ENCODE measurements around the gene LRRC4C.

The LRRC4C gene

DNA sequence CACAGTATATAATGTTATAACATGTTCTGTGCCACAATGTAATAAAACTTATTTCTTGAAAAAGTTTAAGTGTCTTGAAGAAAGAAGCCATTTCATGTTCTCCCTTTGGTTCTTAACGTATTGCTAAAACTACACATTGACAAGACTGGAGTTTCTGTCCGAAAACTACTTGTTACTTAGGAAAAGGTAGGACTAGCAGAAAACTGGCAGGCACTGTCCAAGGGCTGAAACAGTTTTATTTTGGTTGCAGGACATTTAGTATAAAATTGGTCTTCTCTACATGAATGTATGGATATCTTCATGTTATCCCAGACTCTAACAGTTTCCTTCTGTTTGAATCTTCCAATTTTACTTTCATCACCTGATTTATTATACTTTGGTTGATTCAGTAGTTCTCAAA lies 1027.1 kb downstream of the LRRC4C start:
- TF ChIP-seq CTCF (IDR thresholded peaks at IDR 0.05; ENCODE audit: low read depth, low read length) = no peak

DNA sequence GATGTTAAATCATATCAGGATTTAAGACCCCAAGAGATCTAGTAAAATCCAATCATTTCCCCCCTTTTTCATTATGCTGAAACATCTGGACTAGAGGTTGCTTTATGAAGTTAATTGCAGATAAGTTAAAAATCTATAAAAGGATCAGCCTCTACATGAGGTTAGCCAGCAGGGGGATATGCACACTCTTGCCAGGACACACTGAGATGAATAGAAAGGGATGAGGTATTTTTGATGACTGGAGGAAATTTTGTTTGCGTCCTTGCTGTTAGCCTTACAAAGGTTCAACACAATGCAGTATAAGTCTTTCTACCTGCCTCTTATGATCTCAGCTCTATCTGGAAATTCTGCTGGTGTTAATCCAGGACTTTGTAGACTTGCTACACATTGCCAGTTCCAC lies 1034.3 kb downstream of the LRRC4C start:
- no peak for TF ChIP-seq CTCF (IDR thresholded peaks at IDR 0.05; ENCODE audit: low read depth, low read length)
- H3K4me3 ChIP-seq (ENCODE audit: low read depth, low read length) = no peak overlapping the region

More for the DNA sequence above, 1027.1 kb downstream of the LRRC4C start:
- no peak overlapping the region for H3K4me3 ChIP-seq (ENCODE audit: low read depth, low read length)

DNA sequence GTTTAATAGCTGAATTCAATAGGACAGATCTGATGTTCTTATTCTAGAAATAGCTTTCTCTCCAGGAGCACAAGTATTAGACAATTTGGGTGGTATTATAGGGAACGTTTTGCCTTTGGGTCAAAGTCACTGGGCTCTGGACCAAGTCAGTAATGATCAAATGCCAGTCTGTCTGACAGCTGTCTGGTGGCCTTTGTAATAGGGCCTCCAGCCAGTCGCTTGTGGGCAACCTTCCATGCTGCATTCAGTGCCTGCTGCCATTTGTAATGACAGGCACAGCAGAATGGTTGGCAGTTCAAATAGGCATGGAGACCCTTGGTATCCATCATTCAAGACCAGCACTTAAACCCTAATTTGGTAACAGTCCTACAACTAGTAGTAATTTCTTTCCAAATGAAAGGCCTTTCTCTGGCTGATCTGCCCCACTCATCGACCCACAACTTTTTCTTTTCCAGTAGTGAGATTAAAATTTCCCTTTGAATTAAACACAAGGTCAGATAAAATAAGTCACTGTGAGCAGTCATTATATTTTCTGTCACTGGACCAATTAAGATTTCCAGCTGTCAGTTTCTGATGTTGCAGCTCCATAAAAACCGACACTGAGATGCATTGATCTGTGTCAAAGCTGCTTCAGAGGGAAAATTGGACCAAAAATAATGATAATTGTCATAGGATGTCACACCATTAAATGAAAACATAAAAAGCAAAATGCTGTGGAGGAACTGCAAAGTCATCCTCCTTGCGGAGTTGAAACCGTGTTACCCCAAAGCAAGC lies 1038.1 kb downstream of the LRRC4C start:
- no peak overlapping the region for H3K4me3 ChIP-seq (ENCODE audit: low read depth, low read length)
- no peak for TF ChIP-seq CTCF (IDR thresholded peaks at IDR 0.05; ENCODE audit: low read depth, low read length)

DNA sequence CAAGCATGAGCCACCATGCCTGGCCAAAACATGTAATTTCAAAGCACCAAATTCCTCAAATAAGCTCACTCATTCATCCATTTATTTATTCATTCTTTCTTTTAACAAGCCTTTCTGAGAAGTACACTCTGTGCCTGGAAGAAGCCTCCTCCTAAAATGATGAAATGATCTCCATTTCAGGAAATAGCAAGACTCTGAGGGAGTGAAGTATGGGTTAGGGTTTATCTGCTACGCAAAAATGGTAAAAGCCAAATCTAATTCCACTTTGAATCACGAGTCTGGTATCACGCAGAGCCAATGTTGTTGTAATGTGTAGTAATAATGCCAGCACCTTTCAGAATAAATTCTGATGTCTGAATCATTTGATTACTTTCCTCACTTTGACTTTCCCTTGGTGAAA lies 1041.8 kb downstream of the LRRC4C start:
- no peak for TF ChIP-seq CTCF (IDR thresholded peaks at IDR 0.05; ENCODE audit: low read depth, low read length)
- no peak overlapping the region for H3K4me3 ChIP-seq (ENCODE audit: low read depth, low read length)

GRCh38 chr11:40407355-40407754 lies 1052.1 kb downstream of the LRRC4C start:
- no peak for TF ChIP-seq CTCF (IDR thresholded peaks at IDR 0.05; ENCODE audit: low read depth, low read length)

DNA sequence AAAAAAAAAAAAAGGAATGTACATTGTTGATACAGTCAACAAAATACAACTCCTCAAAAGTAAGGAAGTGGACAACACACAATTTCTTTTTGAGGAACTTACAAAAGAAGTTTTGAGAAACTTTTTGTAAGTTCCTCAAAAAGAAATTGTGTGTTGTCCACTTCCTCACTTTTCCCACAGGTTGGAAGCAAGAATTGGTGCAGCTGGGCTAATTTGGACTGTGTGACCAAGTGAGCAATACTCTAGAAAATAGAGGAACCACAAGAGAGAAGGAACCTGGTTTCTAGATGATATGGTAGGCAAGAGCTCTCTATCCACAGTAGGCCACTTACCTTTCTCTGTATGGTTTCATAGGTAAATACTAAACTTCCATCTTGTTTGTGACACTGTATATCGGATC lies 1053.8 kb downstream of the LRRC4C start:
- no peak overlapping the region for H3K4me3 ChIP-seq (ENCODE audit: low read depth, low read length)
- TF ChIP-seq CTCF (IDR thresholded peaks at IDR 0.05; ENCODE audit: low read depth, low read length) = no peak

More at GRCh38 chr11:40407355-40407754, 1052.1 kb downstream of the LRRC4C start:
- H3K4me3 ChIP-seq (ENCODE audit: low read depth, low read length) = no peak overlapping the region

- no peak for TF ChIP-seq CTCF (IDR thresholded peaks at IDR 0.05; ENCODE audit: low read depth, low read length)
- no peak overlapping the region for H3K4me3 ChIP-seq (ENCODE audit: low read depth, low read length)
Observed at GRCh38 chr11:40403321-40403720, 1056.1 kb downstream of the LRRC4C start.

All from WI38 (cell line).